ENCODE measurements around the gene TMEM150B. TPM values are rescaled to one million over a fixed set of nuclear protein-coding genes. Genes with fewer than 3 reads are reported as not detected.

The TMEM150B gene
- total and polyA plus RNA-seq, 9 of the 15 experiments (the other 6 are each of a cell fraction or from before 2014, with no cell fraction given) = 0.47 to 1.3 (median 0.74) TPM; not detected in 2

- TF ChIP-seq ZBTB11 (CRISPR knock-in tag; IDR thresholded peaks at IDR 0.05) = no peak
- no peak for TF ChIP-seq U2AF1 (optimal IDR thresholded peaks at IDR 0.05; ENCODE audit: low read depth, low read length)
- no peak for TF ChIP-seq TSHZ1 (CRISPR knock-in tag; IDR thresholded peaks at IDR 0.05)
- no peak for TF ChIP-seq ZNF280A (IDR thresholded peaks at IDR 0.05; ENCODE audit: low read depth, partially characterized antibody)
- TF ChIP-seq ZNF717 (CRISPR knock-in tag; IDR thresholded peaks at IDR 0.05) = no peak
- TF ChIP-seq ZNF175 (CRISPR knock-in tag; IDR thresholded peaks at IDR 0.05; ENCODE audit: low read depth) = no peak
- TF ChIP-seq TAF15 (IDR thresholded peaks at IDR 0.05; ENCODE audit: low read depth, low read length) = no peak
- no peak for TF ChIP-seq ZNF57 (CRISPR knock-in tag; IDR thresholded peaks at IDR 0.05)
- TF ChIP-seq GTF3C2 (IDR thresholded peaks at IDR 0.05; ENCODE audit: borderline replicate concordance, extremely low read depth, insufficient read length) = no peak
- peak; percentile 41; the same call in 1 of the 2 replicates for TF ChIP-seq GABPA (tag; conservative IDR thresholded peaks at IDR 0.05; ENCODE audit: low read depth)
- TF ChIP-seq PHF8 (IDR thresholded peaks at IDR 0.05; ENCODE audit: borderline replicate concordance, low read length) = peak; percentile 3; the same call in 1 of the 2 replicates
- 0 out of 2 replicates have a peak, but pooled peaks have one; percentile 26 for TF ChIP-seq SAFB (IDR thresholded peaks at IDR 0.05; ENCODE audit: borderline replicate concordance, low read depth, low read length)
- no peak for TF ChIP-seq SRSF7 (optimal IDR thresholded peaks at IDR 0.05; ENCODE audit: low read depth, low read length)
- TF ChIP-seq DDX20 (tag; IDR thresholded peaks at IDR 0.05; ENCODE audit: low read depth) = no peak
These were observed 14.2 kb upstream of the TMEM150B start, which contains the start of gene KMT5C (continued) for GRCh38 chr19:55339105-55339888.

Measured in K562 (cell line).